IMR-90 (cell line): ENCODE data around the gene VPS26C. TPM values are rescaled to one million over a fixed set of nuclear protein-coding genes. Genes with fewer than 3 reads are reported as not detected.

ENCODE experiments used
- ATAC-seq: fragments of 200-7000 bp; cut with Tn5 transposase; 2 replicates; pipeline ENCODE4 v1.9.1; 2020; ENCODE audit warnings: low read depth, mild to moderate bottlenecking, moderate library complexity
- BruUV-seq: library from RNA; stranded (reverse); fragments of 400-500 nt; replicated peaks from 2 replicates; lab custom pipeline; 2021; lab: Mats Ljungman, UMichigan
- CTCF ChIA-PET: fragments of 300-600 bp; formaldehyde crosslinking; extraction: SDS; loops from one replicate; lab custom pipeline; 2021; ENCODE audit warnings: antibody characterized with exemption; lab: Yijun Ruan, JAX
- POLR2A ChIA-PET: fragments of 300-600 bp; sonication (Branson Sonifier 250); formaldehyde crosslinking; loops from one replicate; lab custom pipeline; 2022; ENCODE audit warnings: antibody characterized with exemption; ENCODE audit not compliant: unreplicated experiment; lab: Charles Lee
- DNase-seq: peaks from one replicate; pipeline ENCODE4 v3.0.0; 2013
- H2AFZ ChIP-seq: replicated peaks from 2 replicates; pipeline ENCODE3; 2013; ENCODE audit warnings: low read length, mild to moderate bottlenecking; ENCODE audit not compliant: poor library complexity
- H2AK5ac ChIP-seq: 2 replicates; pipeline ENCODE4 v1.6.1; 2013; ENCODE audit warnings: low read depth, low read length, inconsistent platforms
- H2AK9ac ChIP-seq: replicated peaks from 2 replicates; pipeline ENCODE3; 2013; ENCODE audit warnings: mild to moderate bottlenecking, low read depth, low read length, moderate library complexity; ENCODE audit not compliant: poor library complexity
- H2BK120ac ChIP-seq: 2 replicates; pipeline ENCODE4 v1.6.1; 2013; ENCODE audit warnings: low read depth, low read length, inconsistent platforms
- H2BK15ac ChIP-seq: 3 replicates; pipeline ENCODE4 v1.6.1; 2013; ENCODE audit warnings: low read depth, low read length, inconsistent platforms
- H2BK20ac ChIP-seq: 2 replicates; pipeline ENCODE4 v1.6.1; 2013; ENCODE audit warnings: low read depth, mild to moderate bottlenecking, inconsistent platforms, low read length, moderate library complexity
- H2BK5ac ChIP-seq: 2 replicates; pipeline ENCODE4 v1.6.1; 2013; ENCODE audit warnings: mild to moderate bottlenecking, low read depth, low read length, inconsistent platforms; ENCODE audit not compliant: poor library complexity, severe bottlenecking
- H3K14ac ChIP-seq: replicated peaks from 2 replicates; pipeline ENCODE4 v1.6.1; 2013; ENCODE audit warnings: low read depth, low read length, inconsistent platforms
- H3K18ac ChIP-seq: 2 replicates; pipeline ENCODE4 v1.6.1; 2013; ENCODE audit warnings: low read depth, low read length, control low read depth
- H3K23ac ChIP-seq: 2 replicates; pipeline ENCODE4 v1.6.1; 2013; ENCODE audit warnings: low read depth, low read length, inconsistent platforms
- H3K27ac ChIP-seq: 2 replicates; pipeline ENCODE4 v1.5.1; 2013; ENCODE audit warnings: mild to moderate bottlenecking, control low read depth, low read length; ENCODE audit not compliant: insufficient read depth
- H3K27me3 ChIP-seq: 2 replicates; pipeline ENCODE4 v1.6.1; 2013; ENCODE audit warnings: low read length; ENCODE audit not compliant: control insufficient read depth, insufficient read depth
- H3K36me3 ChIP-seq: 2 replicates; pipeline ENCODE4 v1.6.1; 2013; ENCODE audit warnings: low read length, mixed read lengths; ENCODE audit not compliant: control insufficient read depth, insufficient read depth
- H3K4ac ChIP-seq: 2 replicates; pipeline ENCODE4 v1.6.1; 2013; ENCODE audit warnings: low read depth, low read length, inconsistent platforms
- H3K4me1 ChIP-seq: 2 replicates; pipeline ENCODE4 v1.6.1; 2013; ENCODE audit warnings: low read length, mixed read lengths; ENCODE audit not compliant: control insufficient read depth, insufficient read depth
- H3K4me2 ChIP-seq: 2 replicates; pipeline ENCODE4 v1.6.1; 2013; ENCODE audit warnings: low read depth, mild to moderate bottlenecking, control low read depth, low read length, moderate library complexity
- H3K4me3 ChIP-seq: 2 replicates; pipeline ENCODE4 v1.5.1; 2013; ENCODE audit warnings: low read depth, mild to moderate bottlenecking, control low read depth, low read length, moderate library complexity; ENCODE audit not compliant: insufficient read depth
- H3K56ac ChIP-seq: 2 replicates; pipeline ENCODE4 v1.6.1; 2013; ENCODE audit warnings: low read length, inconsistent platforms; ENCODE audit not compliant: insufficient read depth; ENCODE audit errors: extremely low read depth
- H3K79me1 ChIP-seq, 2 experiments: 2 replicates each; pipeline ENCODE4 v1.6.1; 2013; ENCODE audit warnings: low read length in 2 of 2, inconsistent platforms in 1 of 2, low read depth in 1 of 2
- H3K9ac ChIP-seq: 2 replicates; pipeline ENCODE4 v1.6.1; 2013; ENCODE audit warnings: low read depth, low read length, control low read depth
- H3K9me1 ChIP-seq: 2 replicates; pipeline ENCODE4 v1.6.1; 2013; ENCODE audit warnings: low read length, inconsistent platforms; ENCODE audit not compliant: insufficient read depth
- H3K9me3 ChIP-seq: 2 replicates; pipeline ENCODE4 v1.6.1; 2013; ENCODE audit warnings: low read length; ENCODE audit not compliant: control insufficient read depth, insufficient read depth
- H4K20me1 ChIP-seq: 2 replicates; pipeline ENCODE4 v1.6.1; 2013; ENCODE audit warnings: low read length, inconsistent platforms; ENCODE audit not compliant: insufficient read depth
- H4K5ac ChIP-seq: 2 replicates; pipeline ENCODE4 v1.6.1; 2013; ENCODE audit warnings: mild to moderate bottlenecking, low read depth, low read length, control low read depth
- H4K8ac ChIP-seq, 2 experiments: 2 replicates each; pipeline ENCODE4 v1.6.1; 2013; ENCODE audit warnings: low read depth in 2 of 2, low read length in 2 of 2, control low read depth in 1 of 2, inconsistent platforms in 1 of 2
- H4K91ac ChIP-seq: 2 replicates; pipeline ENCODE4 v1.6.1; 2013; ENCODE audit warnings: low read depth, low read length, inconsistent platforms; ENCODE audit not compliant: insufficient read depth
- BHLHE40 ChIP-seq: fragments of 150-350 bp; IDR thresholded peaks from 2 replicates; pipeline ENCODE4 v1.6.1; 2016; ENCODE audit warnings: mild to moderate bottlenecking, low read depth, low read length
- CEBPB ChIP-seq: IDR thresholded peaks from 2 replicates; pipeline ENCODE4 v1.6.1; 2012; ENCODE audit warnings: low read depth, low read length, improper control_type of control experiment
- CHD1 ChIP-seq: IDR thresholded peaks from 2 replicates; pipeline ENCODE4 v1.6.1; 2012; ENCODE audit warnings: low read depth, low read length, improper control_type of control experiment
- FOS ChIP-seq: fragments of 150-350 bp; IDR thresholded peaks from 2 replicates; pipeline ENCODE4 v1.6.1; 2016; ENCODE audit warnings: low read depth, low read length
- MAFK ChIP-seq: IDR thresholded peaks from 2 replicates; pipeline ENCODE4 v1.6.1; 2012; ENCODE audit warnings: low read depth, low read length, improper control_type of control experiment
- MAZ ChIP-seq: IDR thresholded peaks from 2 replicates; pipeline ENCODE4 v1.6.1; 2012; ENCODE audit warnings: low read depth, mild to moderate bottlenecking, low read length, improper control_type of control experiment, moderate library complexity, borderline replicate concordance
- MXI1 ChIP-seq: IDR thresholded peaks from 2 replicates; pipeline ENCODE4 v1.6.1; 2012; ENCODE audit warnings: low read depth, mild to moderate bottlenecking, low read length, moderate library complexity, borderline replicate concordance
- NFE2L2 ChIP-seq: fragments of 150-350 bp; IDR thresholded peaks from 2 replicates; pipeline ENCODE4 v1.6.1; 2016; ENCODE audit warnings: low read depth, mild to moderate bottlenecking, low read length
- POLR2A ChIP-seq: IDR thresholded peaks from 2 replicates; pipeline ENCODE4 v1.6.1; 2012; ENCODE audit warnings: mild to moderate bottlenecking, low read depth, low read length
- RAD21 ChIP-seq: IDR thresholded peaks from 2 replicates; pipeline ENCODE4 v1.6.1; 2012; ENCODE audit warnings: low read length, improper control_type of control experiment
- RCOR1 ChIP-seq: IDR thresholded peaks from 2 replicates; pipeline ENCODE4 v1.6.1; 2012; ENCODE audit warnings: mild to moderate bottlenecking, low read length, improper control_type of control experiment; ENCODE audit not compliant: insufficient replicate concordance
- RFX5 ChIP-seq: IDR thresholded peaks from 2 replicates; pipeline ENCODE4 v1.8.0; 2012; ENCODE audit warnings: low read depth, mild to moderate bottlenecking, low read length, moderate library complexity
- SMC3 ChIP-seq: fragments of 150-350 bp; IDR thresholded peaks from 2 replicates; pipeline ENCODE4 v1.6.1; 2016; ENCODE audit warnings: low read depth, mild to moderate bottlenecking, antibody characterized with exemption, low read length, moderate library complexity
- WGBS, 2 experiments: methylation state at CpG; one replicate each; pipeline versions ENCODE4 v1.1.5 to v1.1.7; 2013; ENCODE audit warnings: missing lambda C conversion rate in 2 of 2; ENCODE audit not compliant: insufficient read length in 1 of 2; ENCODE audit errors: extremely low coverage in 2 of 2; 5-methylcytosine and 5-hydroxymethylcytosine counted together
- dilution Hi-C: fragments of 300-500 bp; cut with HindIII; formaldehyde crosslinking; loops from one replicate; pipeline ENCODE4 v1.14.3; 2018; ENCODE audit warnings: low sequenced_read_pairs; ENCODE audit not compliant: unreplicated experiment
- in situ Hi-C: fragments of 300-500 bp; cut with MboI; formaldehyde crosslinking; loops from 3 replicates; pipeline ENCODE4 v1.14.3; 2019; ENCODE audit warnings: low sequenced_read_pairs, inconsistent platforms, mixed read lengths
- intact Hi-C: fragments of 100-400 bp; cut with micrococcal nuclease; formaldehyde crosslinking; loops from 2 replicates; pipeline ENCODE4 v1.10.0; 2022
- polyA plus RNA-seq, 3 experiments: library from polyadenylated mRNA; depleted of rRNA; stranded (reverse); fragments of >200 nt; gene quantifications; 2 replicates each; pipeline ENCODE4 v1.2.3, GENCODE V29; 2012; ENCODE audit warnings: low replicate concordance in 1 of 3
- total RNA-seq: library from RNA; depleted of rRNA; stranded (reverse); fragments of >200 nt; gene quantifications from 2 replicates; pipeline ENCODE4 v1.2.3, GENCODE V29; 2012
- TF ChIP-seq, protein P1 (sequence below): conservative IDR thresholded peaks from 2 replicates; pipeline ENCODE4 v1.5.1; 2012; ENCODE audit warnings: mild to moderate bottlenecking, low read depth, low read length, improper control_type of control experiment
- TF ChIP-seq, protein P2 (sequence below): fragments of 150-350 bp; IDR thresholded peaks from 2 replicates; pipeline ENCODE4 v1.6.1; 2017; ENCODE audit warnings: mild to moderate bottlenecking, antibody characterized with exemption, low read length, low read depth
- TF ChIP-seq, protein P3 (sequence below): fragments of 150-350 bp; IDR thresholded peaks from 2 replicates; pipeline ENCODE4 v1.6.1; 2016; ENCODE audit warnings: low read depth, mild to moderate bottlenecking, low read length, moderate library complexity, borderline replicate concordance

Gene VPS26C
- total and polyA plus RNA-seq, 2 of the 4 experiments (the other 2 are of a cell fraction): 30.0 to 36.6 TPM

DNA sequence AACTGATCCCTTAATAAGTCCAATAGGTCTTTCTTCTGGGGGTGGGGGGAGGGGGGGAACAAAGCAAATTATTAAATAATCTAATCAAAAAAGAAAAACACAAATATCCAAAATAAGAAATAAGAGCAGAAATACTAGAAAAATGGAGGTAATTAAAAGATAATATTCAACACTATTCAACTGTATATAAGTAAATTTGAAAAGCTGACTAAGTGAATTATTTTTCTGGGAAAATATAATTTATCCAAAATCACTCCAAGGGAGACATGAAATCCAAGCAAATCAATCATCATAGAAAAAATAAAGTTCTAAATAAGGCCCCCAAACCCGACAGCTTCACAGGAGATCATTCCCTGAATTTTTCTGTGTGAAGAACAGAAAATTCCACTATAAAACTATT is 18.8 kb downstream of the VPS26C start:
- no peak for DNase-seq
- Histone ChIP-seq H4K8ac (no peak overlapping the region), H2BK20ac (no peak overlapping the region), H4K5ac (no peak overlapping the region), H2BK15ac (no peak overlapping the region), H2AK5ac (no peak overlapping the region), H3K9ac (no peak overlapping the region), H3K4me3 (no peak overlapping the region), H3K27me3 (no peaks in the 10 kb centered on the region), H3K4ac (no peak overlapping the region), H3K4me1 (peaks cover 8% of the 10 kb centered on the region), H3K36me3 (no peaks in the 10 kb centered on the region; the same call in 1 of the 2 replicates), H2BK120ac (no peak overlapping the region), H3K9me1 (peaks cover 12% of the 10 kb centered on the region), H3K23ac (no peak overlapping the region), H4K20me1 (peaks cover 41% of the 10 kb centered on the region), H2BK5ac (no peak overlapping the region), H4K91ac (no peak overlapping the region), H3K9me3 (no peaks in the 10 kb centered on the region), H3K14ac (no peak overlapping the region), H3K79me1 (peaks cover 36 to 76% of the 10 kb centered on the region in 2 experiments), H3K27ac (no peak overlapping the region), H3K18ac (no peak overlapping the region), H3K4me2 (no peak overlapping the region), H3K56ac (no peak overlapping the region), H2AFZ (no peak overlapping the region), H2AK9ac (no peak overlapping the region)
- intact Hi-C loops: no loop called here
- BruUV-seq: no TSS peak
- no peak for ATAC-seq
- TF ChIP-seq, protein P1, sequence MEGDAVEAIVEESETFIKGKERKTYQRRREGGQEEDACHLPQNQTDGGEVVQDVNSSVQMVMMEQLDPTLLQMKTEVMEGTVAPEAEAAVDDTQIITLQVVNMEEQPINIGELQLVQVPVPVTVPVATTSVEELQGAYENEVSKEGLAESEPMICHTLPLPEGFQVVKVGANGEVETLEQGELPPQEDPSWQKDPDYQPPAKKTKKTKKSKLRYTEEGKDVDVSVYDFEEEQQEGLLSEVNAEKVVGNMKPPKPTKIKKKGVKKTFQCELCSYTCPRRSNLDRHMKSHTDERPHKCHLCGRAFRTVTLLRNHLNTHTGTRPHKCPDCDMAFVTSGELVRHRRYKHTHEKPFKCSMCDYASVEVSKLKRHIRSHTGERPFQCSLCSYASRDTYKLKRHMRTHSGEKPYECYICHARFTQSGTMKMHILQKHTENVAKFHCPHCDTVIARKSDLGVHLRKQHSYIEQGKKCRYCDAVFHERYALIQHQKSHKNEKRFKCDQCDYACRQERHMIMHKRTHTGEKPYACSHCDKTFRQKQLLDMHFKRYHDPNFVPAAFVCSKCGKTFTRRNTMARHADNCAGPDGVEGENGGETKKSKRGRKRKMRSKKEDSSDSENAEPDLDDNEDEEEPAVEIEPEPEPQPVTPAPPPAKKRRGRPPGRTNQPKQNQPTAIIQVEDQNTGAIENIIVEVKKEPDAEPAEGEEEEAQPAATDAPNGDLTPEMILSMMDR: no peak
- TF ChIP-seq MAFK: no peak
- TF ChIP-seq POLR2A: no peak
- TF ChIP-seq MXI1: no peak
- TF ChIP-seq MAZ: no peak
- TF ChIP-seq, protein P2, sequence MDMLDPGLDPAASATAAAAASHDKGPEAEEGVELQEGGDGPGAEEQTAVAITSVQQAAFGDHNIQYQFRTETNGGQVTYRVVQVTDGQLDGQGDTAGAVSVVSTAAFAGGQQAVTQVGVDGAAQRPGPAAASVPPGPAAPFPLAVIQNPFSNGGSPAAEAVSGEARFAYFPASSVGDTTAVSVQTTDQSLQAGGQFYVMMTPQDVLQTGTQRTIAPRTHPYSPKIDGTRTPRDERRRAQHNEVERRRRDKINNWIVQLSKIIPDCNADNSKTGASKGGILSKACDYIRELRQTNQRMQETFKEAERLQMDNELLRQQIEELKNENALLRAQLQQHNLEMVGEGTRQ: no peak
- TF ChIP-seq RAD21: no peak
- no peak for TF ChIP-seq BHLHE40
- TF ChIP-seq NFE2L2: no peak
- TF ChIP-seq FOS: no peak
- no peak for TF ChIP-seq SMC3
- no peak for TF ChIP-seq RFX5
- TF ChIP-seq CEBPB: no peak
- TF ChIP-seq CHD1: no peak
- TF ChIP-seq RCOR1: no peak
- TF ChIP-seq, protein P3, sequence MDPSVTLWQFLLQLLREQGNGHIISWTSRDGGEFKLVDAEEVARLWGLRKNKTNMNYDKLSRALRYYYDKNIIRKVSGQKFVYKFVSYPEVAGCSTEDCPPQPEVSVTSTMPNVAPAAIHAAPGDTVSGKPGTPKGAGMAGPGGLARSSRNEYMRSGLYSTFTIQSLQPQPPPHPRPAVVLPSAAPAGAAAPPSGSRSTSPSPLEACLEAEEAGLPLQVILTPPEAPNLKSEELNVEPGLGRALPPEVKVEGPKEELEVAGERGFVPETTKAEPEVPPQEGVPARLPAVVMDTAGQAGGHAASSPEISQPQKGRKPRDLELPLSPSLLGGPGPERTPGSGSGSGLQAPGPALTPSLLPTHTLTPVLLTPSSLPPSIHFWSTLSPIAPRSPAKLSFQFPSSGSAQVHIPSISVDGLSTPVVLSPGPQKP: no peak
- ChIA-PET CTCF (no interaction called here), POLR2A (no interaction called here)
- no CpG with 5 or more reads among the region's 1 CpG for WGBS, 2 experiments
- in situ Hi-C loops: no loop called here
- dilution Hi-C loops: no loop called here
